NCI-H2227 treated with DMSO at 0.1 percent for 48 hours (cell line): ENCODE data around the gene SLC24A1.

ENCODE experiments used
- DNase-seq: peaks from one replicate; lab custom pipeline; 2025; lab: John Stamatoyannopoulos, UW

Gene SLC24A1

GRCh38 chr15:65653341-65653740, 31.6 kb downstream of the SLC24A1 start:
- no peak for DNase-seq

DNA sequence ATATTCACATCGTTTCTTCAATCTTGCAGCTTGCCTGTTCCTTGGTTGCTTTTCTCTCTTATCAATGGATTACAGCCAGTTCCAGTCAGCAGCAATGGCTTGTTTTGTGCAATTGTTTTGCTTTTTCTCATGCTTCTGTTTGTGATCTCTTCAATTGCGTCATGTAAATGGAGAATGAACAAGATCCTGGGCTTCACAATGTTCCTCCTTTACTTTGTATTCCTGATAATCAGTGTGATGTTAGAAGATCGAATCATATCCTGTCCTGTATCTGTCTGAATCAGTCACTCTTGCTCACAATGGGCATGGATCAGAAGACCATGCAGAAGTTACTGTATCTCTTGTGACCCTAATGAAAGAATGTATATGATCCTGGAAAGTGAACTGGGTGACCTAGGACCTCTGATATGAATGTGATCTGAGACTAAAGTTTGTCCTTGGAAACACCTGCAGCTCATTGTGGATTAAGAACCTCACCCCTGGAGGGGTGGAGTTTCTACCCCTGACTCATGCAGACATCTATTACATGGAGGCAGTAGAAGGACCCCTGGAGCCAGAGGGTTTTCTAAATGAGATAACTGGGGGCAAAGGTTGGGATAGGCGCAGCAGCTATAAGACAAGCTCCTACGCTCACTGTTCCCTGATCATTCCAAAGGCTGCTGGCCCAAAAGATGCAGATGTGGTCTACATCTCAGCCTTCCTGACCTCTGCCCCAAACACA, 32.2 kb downstream of the SLC24A1 start:
- DNase-seq = no peak

DNA sequence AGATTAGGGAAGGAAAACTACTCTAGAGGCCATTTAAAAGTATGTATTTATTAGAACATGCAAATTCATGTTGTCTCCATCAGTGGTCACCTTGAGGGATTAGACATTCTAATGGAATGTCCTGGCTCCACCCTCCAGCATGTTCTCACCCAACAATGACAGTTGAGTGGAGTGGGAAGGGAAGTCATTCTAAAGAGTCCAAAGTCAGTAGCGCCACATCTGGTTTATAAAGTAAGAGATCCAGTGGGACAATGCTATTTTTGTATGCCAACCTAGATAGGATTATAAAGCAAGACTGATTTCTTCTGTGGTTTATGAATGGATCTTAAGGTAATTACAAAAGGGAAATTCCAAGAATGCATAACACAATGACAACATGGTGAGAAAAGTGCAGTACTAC, 33.3 kb downstream of the SLC24A1 start:
- DNase-seq = no peak

GRCh38 chr15:65655457-65655856, 33.7 kb downstream of the SLC24A1 start:
- no peak for DNase-seq

GRCh38 chr15:65659502-65660052, 37.8 kb downstream of the SLC24A1 start:
- no peak for DNase-seq

DNA sequence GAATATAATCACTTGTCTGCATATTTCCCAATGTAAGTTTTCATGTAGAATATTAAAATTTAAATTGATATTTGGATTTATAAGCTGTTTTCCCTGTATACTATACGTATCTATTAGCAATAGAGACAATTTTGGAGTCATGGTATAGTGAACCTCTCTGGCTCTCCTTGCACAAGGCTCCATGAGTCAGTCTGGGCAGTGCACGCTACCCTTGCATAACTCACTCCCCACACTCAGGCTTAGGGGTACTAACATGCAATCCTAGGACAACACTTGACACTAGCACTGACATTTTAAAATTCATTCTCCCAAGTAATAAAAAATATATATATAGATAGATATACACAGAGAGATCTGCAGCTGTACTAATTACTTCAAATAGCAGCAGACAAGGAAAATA, 39.2 kb downstream of the SLC24A1 start:
- no peak for DNase-seq

GRCh38 chr15:65663521-65663920, 41.8 kb downstream of the SLC24A1 start:
- DNase-seq = no peak

DNA sequence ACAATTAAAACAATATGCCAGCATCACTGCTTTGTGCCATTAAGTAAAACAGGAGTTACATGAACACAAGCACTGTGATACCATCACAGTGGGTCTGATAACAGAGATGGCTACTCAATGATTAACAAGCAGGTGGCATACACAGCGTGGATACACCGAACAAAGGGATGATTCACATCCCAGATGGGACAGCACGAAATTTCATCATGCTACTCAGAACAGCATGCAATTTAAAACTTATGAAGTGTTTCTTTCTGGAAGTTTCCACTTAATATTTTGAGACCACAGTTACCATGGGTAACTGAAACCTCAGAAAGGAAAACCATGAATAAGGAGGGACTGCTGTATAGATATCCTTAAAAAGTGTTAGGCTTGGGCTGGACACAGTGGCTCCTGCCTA, 44.5 kb downstream of the SLC24A1 start:
- DNase-seq = no peak

DNA sequence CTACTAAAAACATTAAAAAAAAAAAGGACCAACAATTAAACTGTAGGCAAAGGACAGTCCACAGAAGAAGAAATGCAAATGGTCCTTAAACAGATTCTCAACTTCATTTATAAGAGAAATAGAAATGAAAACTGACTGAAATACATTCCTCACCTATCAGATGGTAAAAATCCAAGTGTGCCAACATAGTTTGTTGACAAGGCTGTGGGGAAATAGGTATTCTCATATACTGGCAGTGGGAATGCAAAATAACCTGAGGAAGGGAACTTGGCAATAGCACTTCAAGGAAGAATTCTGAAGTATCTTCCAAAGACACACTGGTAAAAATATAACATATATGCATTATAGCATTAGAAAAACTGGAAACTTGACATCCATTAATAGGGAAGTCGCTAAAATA, 53.8 kb downstream of the SLC24A1 start:
- no peak for DNase-seq

DNA sequence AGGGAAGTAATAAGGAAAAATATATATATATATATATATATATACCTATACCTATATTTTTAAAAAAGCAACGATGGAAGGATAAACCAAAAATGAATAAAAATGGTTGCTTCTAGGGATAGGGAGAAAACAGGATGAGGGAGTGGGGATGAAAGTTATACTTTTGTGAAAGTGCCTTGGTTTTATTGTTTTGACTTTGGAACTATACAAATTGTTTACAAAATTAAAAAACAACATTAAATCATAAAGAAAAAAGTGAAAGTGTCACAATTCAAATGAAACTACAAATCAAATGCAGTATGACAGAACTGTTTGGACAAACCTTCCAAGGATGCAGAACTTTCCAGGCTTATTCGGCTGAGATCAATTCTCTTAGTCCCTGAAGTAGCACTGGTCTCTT, 54.4 kb downstream of the SLC24A1 start:
- no peak for DNase-seq

DNA sequence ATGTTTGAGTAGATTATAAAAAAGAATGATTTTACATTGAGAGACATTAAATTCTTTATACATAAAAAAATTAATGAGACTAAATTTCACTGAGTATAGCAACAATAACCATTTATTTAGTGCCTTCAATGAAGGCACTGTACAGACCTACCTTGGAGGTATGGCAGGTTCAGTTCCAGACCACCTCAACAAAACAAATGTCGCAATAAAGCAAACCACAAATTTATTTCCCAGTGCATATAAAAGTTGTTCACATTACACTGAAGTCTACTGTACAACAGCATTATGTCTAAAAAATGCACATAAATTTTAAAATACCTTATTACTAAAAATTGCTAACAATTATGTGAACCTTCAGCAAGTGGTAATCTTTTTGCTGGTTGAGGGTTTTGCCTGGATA, 58.8 kb downstream of the SLC24A1 start:
- no peak for DNase-seq

DNA sequence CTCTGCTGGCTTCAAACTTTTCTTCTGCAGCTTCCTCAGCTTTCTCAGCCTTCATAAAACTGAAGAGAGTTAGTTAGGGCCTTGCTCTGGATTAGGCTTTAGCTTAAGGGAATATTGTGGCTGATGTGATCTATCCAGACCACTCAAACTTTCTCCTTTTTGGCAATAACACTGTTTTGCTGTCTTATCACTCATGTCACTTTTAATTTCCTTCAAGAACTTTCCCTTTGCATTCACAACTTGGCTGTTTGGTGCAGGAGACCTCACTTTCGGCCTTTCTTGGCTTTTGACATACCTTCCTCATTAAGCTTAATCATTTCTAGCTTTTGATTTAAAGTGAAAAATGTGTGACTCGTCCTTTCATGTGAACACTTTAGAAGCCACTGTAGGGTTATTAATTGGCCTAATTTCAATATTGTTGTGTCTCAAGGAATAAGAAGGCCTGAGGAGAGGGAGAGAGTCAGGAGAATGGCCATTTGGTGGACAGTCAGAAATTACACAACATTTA, 60.7 kb downstream of the SLC24A1 start:
- no peak for DNase-seq

GRCh38 chr15:65688462-65688861, 66.7 kb downstream of the SLC24A1 start:
- no peak for DNase-seq

- no peak for DNase-seq
These were observed 68.4 kb downstream of the SLC24A1 start for GRCh38 chr15:65690173-65690572.

- no peak for DNase-seq
These were observed 69.0 kb downstream of the SLC24A1 start for GRCh38 chr15:65690778-65691177.

- no peak for DNase-seq
These were observed 73.3 kb downstream of the SLC24A1 start for GRCh38 chr15:65695081-65695480.
